ENCODE data around the gene POU2F1.

POU2F1 gene

DNA sequence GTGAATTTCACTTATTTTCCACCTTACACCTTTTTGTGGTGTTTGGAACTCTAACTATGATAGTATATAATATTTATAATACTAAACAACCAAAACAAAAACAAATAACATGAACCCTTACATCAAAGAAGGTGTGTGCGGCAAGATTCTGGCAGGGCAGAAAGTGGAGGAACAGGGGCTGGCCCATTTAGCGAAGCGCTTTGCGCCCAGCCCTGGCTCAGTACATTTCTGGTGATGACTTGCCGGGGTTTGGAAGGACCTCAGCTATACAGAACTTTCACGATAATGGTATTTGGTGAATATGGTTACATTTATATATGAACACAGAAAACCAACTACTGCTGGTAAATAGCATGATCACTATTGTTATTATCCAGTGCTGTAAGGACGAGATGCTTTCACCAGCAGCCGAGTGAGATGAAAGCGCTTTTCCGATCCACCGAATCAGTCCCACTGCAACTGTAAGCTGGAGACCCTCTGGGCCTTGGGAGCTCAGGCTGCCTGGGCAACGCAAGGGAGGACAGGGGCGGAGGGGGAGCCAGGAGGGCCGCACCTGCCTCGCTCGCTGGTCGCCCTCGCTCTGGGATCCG, 233.7 kb downstream of the POU2F1 start:
- in situ Hi-C loops (cut with MboI; ENCODE audit: low sequenced_read_pairs, unreplicated experiment): no loop called here
- DNase-seq (ENCODE audit: low spot score): no peak
- TF ChIP-seq, protein P1, sequence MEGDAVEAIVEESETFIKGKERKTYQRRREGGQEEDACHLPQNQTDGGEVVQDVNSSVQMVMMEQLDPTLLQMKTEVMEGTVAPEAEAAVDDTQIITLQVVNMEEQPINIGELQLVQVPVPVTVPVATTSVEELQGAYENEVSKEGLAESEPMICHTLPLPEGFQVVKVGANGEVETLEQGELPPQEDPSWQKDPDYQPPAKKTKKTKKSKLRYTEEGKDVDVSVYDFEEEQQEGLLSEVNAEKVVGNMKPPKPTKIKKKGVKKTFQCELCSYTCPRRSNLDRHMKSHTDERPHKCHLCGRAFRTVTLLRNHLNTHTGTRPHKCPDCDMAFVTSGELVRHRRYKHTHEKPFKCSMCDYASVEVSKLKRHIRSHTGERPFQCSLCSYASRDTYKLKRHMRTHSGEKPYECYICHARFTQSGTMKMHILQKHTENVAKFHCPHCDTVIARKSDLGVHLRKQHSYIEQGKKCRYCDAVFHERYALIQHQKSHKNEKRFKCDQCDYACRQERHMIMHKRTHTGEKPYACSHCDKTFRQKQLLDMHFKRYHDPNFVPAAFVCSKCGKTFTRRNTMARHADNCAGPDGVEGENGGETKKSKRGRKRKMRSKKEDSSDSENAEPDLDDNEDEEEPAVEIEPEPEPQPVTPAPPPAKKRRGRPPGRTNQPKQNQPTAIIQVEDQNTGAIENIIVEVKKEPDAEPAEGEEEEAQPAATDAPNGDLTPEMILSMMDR (IDR thresholded peaks at IDR 0.05; ENCODE audit: borderline replicate concordance, control extremely low read depth, extremely low read depth, insufficient read depth, missing control alignments): no peak

DNA sequence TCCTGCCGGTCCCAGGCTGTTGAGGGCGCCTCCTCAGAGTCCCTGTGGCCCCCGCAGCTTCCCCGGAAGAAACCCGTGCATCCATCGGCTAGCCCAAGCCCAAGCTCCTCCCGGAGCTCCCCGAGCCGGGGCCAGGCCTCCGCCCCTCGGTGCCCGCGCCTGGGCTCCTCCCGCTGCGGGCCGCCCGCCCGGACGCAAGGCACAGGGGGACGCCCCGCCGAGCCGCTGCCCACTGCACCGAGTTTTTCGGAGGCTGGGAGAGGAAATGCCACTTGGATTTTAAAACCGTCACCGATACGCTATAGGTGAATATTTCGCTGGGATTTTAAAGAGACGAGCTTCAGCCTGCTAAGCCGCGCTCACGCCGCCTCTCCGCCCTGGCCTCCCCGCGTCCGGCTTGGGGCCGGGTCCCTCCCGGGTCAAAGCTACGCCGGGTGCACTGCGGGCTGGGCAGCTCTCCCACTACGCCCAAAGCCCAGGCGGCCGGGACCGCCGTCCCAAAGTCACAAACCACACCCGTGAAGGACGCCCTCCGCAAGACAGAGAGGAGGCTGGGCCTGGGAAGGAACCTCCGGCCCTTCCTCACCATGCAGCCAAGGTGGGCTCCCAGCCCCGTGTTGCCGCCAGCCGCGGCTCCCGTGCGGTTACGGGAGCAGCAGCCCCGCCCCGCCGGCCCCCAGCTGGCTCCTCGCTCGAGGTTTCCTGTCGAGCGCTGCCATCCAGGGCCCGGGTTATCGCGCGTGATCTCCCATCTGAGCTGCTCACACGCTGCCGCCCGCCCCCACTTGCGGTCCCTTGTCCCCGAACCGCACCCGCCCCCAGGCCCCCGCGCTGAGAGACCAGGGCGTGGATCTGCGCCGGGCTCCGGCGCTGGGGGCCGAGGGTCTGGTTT, 234.5 kb downstream of the POU2F1 start:
- DNase-seq (ENCODE audit: low spot score): peak; percentile 79
- in situ Hi-C loops (cut with MboI; ENCODE audit: low sequenced_read_pairs, unreplicated experiment): no loop called here
- TF ChIP-seq, protein P1 (IDR thresholded peaks at IDR 0.05; ENCODE audit: borderline replicate concordance, control extremely low read depth, extremely low read depth, insufficient read depth, missing control alignments): no peak

GRCh38 chr1:167455786-167456446, 235.2 kb downstream of the POU2F1 start:
- in situ Hi-C loops (cut with MboI; ENCODE audit: low sequenced_read_pairs, unreplicated experiment): no loop called here
- peak; percentile 65 for DNase-seq (ENCODE audit: low spot score)

DNA sequence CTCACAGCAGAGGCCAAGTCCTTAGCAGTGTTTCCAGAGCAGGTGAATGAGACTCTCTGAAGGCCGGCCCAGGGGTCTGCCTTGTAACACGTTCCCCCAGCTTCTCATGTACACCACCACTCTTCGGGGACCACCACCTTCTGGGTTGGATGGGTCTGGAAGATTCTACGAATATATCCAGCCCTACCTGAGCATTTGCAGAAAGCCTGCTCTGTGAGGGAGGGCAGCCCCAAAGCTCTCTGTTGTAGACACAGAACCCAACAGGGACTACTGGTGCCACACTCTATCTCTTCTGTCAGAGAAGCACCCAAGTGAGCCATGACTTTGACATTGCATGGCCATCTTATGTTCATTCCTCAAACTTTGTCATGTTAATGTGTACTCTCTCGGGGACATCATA, 235.8 kb downstream of the POU2F1 start:
- no peak for DNase-seq (ENCODE audit: low spot score)
- TF ChIP-seq, protein P1 (IDR thresholded peaks at IDR 0.05; ENCODE audit: borderline replicate concordance, control extremely low read depth, extremely low read depth, insufficient read depth, missing control alignments): no peak
- in situ Hi-C loops (cut with MboI; ENCODE audit: low sequenced_read_pairs, unreplicated experiment): no loop called here

More at GRCh38 chr1:167455786-167456446, 235.2 kb downstream of the POU2F1 start:
- TF ChIP-seq, protein P1 (IDR thresholded peaks at IDR 0.05; ENCODE audit: borderline replicate concordance, control extremely low read depth, extremely low read depth, insufficient read depth, missing control alignments): no peak

GRCh38 chr1:167456926-167457325, 236.2 kb downstream of the POU2F1 start:
- DNase-seq (ENCODE audit: low spot score): no peak
- in situ Hi-C loops (cut with MboI; ENCODE audit: low sequenced_read_pairs, unreplicated experiment): no loop called here
- TF ChIP-seq, protein P1 (IDR thresholded peaks at IDR 0.05; ENCODE audit: borderline replicate concordance, control extremely low read depth, extremely low read depth, insufficient read depth, missing control alignments): no peak

GRCh38 chr1:167457936-167458584, 237.4 kb downstream of the POU2F1 start:
- no peak for DNase-seq (ENCODE audit: low spot score)
- in situ Hi-C loops (cut with MboI; ENCODE audit: low sequenced_read_pairs, unreplicated experiment): no loop called here
- TF ChIP-seq, protein P1 (IDR thresholded peaks at IDR 0.05; ENCODE audit: borderline replicate concordance, control extremely low read depth, extremely low read depth, insufficient read depth, missing control alignments): no peak
